Thyroid gland (tissue), 4 donors: ENCODE results near the gene RNF14.

ENCODE experiments used
- POLR2A ChIP-seq, 2 donors: fragments of 450-650 bp; IDR thresholded peaks; one replicate each; pipeline ENCODE4 v1.6.1; 2017; ENCODE audit warnings: antibody characterized with exemption in 2 of 2, mild to moderate bottlenecking in 2 of 2, moderate library complexity in 1 of 2
- TF ChIP-seq, protein P1 (sequence below), 6 experiments: fragments of 200-600 bp in 3 of 6; fragments of 450-650 bp in 3 of 6; sonication (generic) in 3 of 6; IDR thresholded peaks; one replicate each; pipeline ENCODE4 v1.5.1; 2016 to 2019; ENCODE audit warnings: antibody characterized with exemption in 6 of 6, mild to moderate bottlenecking in 2 of 6, inconsistent platforms in 1 of 6, moderate library complexity in 1 of 6

DNA sequence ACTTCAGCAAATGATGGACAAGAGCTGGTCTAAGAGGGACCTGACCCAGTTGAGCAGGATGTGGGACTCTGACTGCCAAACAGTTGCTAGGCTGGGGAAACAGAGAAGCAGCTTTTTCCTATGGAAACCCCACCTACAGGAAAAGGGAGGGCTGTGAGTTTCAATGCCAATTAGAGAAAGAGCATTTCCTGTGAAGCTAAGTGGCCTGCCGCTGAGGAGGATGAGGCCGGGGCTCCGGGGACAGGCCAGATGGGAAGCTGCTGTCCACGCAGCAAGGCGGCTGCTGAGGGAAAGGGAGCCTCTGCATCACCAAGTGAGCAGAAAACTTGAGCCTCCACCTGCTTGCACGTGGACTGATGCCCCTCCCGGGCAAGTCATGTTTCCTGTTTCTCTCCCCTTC is 10.8 kb upstream of the RNF14 start, which contains the start of gene PCDH12:
- no peak for TF ChIP-seq POLR2A (IDR thresholded peaks at IDR 0.05)
- TF ChIP-seq, protein P1, sequence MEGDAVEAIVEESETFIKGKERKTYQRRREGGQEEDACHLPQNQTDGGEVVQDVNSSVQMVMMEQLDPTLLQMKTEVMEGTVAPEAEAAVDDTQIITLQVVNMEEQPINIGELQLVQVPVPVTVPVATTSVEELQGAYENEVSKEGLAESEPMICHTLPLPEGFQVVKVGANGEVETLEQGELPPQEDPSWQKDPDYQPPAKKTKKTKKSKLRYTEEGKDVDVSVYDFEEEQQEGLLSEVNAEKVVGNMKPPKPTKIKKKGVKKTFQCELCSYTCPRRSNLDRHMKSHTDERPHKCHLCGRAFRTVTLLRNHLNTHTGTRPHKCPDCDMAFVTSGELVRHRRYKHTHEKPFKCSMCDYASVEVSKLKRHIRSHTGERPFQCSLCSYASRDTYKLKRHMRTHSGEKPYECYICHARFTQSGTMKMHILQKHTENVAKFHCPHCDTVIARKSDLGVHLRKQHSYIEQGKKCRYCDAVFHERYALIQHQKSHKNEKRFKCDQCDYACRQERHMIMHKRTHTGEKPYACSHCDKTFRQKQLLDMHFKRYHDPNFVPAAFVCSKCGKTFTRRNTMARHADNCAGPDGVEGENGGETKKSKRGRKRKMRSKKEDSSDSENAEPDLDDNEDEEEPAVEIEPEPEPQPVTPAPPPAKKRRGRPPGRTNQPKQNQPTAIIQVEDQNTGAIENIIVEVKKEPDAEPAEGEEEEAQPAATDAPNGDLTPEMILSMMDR (IDR thresholded peaks at IDR 0.05), result no peak
